HEK293T (cell line): ENCODE results near the gene TTR.
A peak's percentile ranks its signal among the peaks of the same experiment; 100 is the strongest.

Experiments used
- CTCF ChIA-PET: fragments of 350-600 bp; formaldehyde crosslinking; extraction: SDS; loops from one replicate; lab custom pipeline; 2021; ENCODE audit warnings: antibody characterized with exemption, inconsistent platforms; lab: Yijun Ruan, JAX
- POLR2A ChIA-PET: fragments of 350-600 bp; formaldehyde crosslinking; extraction: SDS; loops from one replicate; lab custom pipeline; 2020; ENCODE audit warnings: antibody characterized with exemption, inconsistent platforms; lab: Yijun Ruan, JAX
- DNase-seq: peaks from one replicate; pipeline ENCODE4 v3.0.0; 2012; ENCODE audit warnings: mixed read lengths; ENCODE audit errors: extremely low spot score
- ARNT ChIP-seq: fragments of 450-650 bp; IDR thresholded peaks from 2 replicates; pipeline ENCODE4 v1.6.1; 2017; ENCODE audit warnings: mild to moderate bottlenecking
- BHLHE40 ChIP-seq: fragments of 450-650 bp; IDR thresholded peaks from 2 replicates; pipeline ENCODE4 v1.6.1; 2016; ENCODE audit warnings: mild to moderate bottlenecking, moderate library complexity, borderline replicate concordance
- CTBP1 ChIP-seq: fragments of 450-650 bp; IDR thresholded peaks from 2 replicates; pipeline ENCODE4 v1.6.1; 2016; ENCODE audit warnings: borderline replicate concordance
- ELF4 ChIP-seq: fragments of 450-650 bp; IDR thresholded peaks from 2 replicates; pipeline ENCODE4 v1.6.1; 2017; ENCODE audit warnings: antibody characterized with exemption
- FOXA1 ChIP-seq: fragments of 450-650 bp; IDR thresholded peaks from 2 replicates; pipeline ENCODE4 v1.6.1; 2016; ENCODE audit warnings: mild to moderate bottlenecking
- FOXK2 ChIP-seq: fragments of 450-650 bp; IDR thresholded peaks from 2 replicates; pipeline ENCODE4 v1.6.1; 2016; ENCODE audit warnings: mild to moderate bottlenecking
- FOXM1 ChIP-seq: fragments of 450-650 bp; IDR thresholded peaks from 2 replicates; pipeline ENCODE4 v1.6.1; 2017; ENCODE audit warnings: mild to moderate bottlenecking, borderline replicate concordance
- HDGF ChIP-seq: fragments of 450-650 bp; IDR thresholded peaks from 2 replicates; pipeline ENCODE4 v1.6.1; 2017; ENCODE audit warnings: antibody characterized with exemption, borderline replicate concordance
- L3MBTL2 ChIP-seq: fragments of 450-650 bp; conservative IDR thresholded peaks from 2 replicates; pipeline ENCODE4 v1.6.1; 2016; ENCODE audit warnings: mild to moderate bottlenecking
- LEF1 ChIP-seq: fragments of 450-650 bp; IDR thresholded peaks from 2 replicates; pipeline ENCODE4 v1.6.1; 2017; ENCODE audit warnings: mild to moderate bottlenecking, borderline replicate concordance
- NFRKB ChIP-seq: fragments of 450-650 bp; IDR thresholded peaks from 2 replicates; pipeline ENCODE4 v1.6.1; 2016; ENCODE audit warnings: mild to moderate bottlenecking, moderate library complexity
- SP1 ChIP-seq: fragments of 450-650 bp; IDR thresholded peaks from 2 replicates; pipeline ENCODE4 v1.6.1; 2017
- SUZ12 ChIP-seq: fragments of 450-650 bp; IDR thresholded peaks from 2 replicates; pipeline ENCODE4 v1.6.1; 2016; ENCODE audit warnings: mild to moderate bottlenecking
- TARDBP ChIP-seq: fragments of 450-650 bp; IDR thresholded peaks from 2 replicates; pipeline ENCODE4 v1.6.1; 2016
- ZNF384 ChIP-seq: fragments of 450-650 bp; IDR thresholded peaks from 2 replicates; pipeline ENCODE4 v1.6.1; 2016
- TF ChIP-seq, protein P1 (sequence below): fragments of 450-650 bp; IDR thresholded peaks from 2 replicates; pipeline ENCODE4 v1.6.1; 2016

Gene TTR

GRCh38 chr18:31555971-31556747 lies 35.5 kb upstream of the TTR start:
- TF ChIP-seq FOXM1, result no peak
- TF ChIP-seq LEF1, result no peak
- no peak for TF ChIP-seq SUZ12
- TF ChIP-seq NFRKB, result no peak
- no peak for TF ChIP-seq ELF4
- TF ChIP-seq ZNF384, result peak; percentile 98
- no peak for TF ChIP-seq FOXA1
- no peak for TF ChIP-seq TARDBP
- TF ChIP-seq L3MBTL2, result no peak
- no peak for TF ChIP-seq SP1
- TF ChIP-seq CTBP1, result no peak
- TF ChIP-seq, protein P1, sequence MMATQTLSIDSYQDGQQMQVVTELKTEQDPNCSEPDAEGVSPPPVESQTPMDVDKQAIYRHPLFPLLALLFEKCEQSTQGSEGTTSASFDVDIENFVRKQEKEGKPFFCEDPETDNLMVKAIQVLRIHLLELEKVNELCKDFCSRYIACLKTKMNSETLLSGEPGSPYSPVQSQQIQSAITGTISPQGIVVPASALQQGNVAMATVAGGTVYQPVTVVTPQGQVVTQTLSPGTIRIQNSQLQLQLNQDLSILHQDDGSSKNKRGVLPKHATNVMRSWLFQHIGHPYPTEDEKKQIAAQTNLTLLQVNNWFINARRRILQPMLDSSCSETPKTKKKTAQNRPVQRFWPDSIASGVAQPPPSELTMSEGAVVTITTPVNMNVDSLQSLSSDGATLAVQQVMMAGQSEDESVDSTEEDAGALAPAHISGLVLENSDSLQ, result peak; percentile 69
- no peak for TF ChIP-seq ARNT
- TF ChIP-seq FOXK2, result no peak
- TF ChIP-seq HDGF, result no peak
- no peak for TF ChIP-seq BHLHE40
- ChIA-PET CTCF (interaction anchor here (0.6 to 4.1 kb wide), 11 partner anchors 13 to 849 kb away, joined by 3 to 27 read pairs (median 3); no protein-coding TSS in a partner anchor), POLR2A (no interaction called here)
- peak; percentile 73 for DNase-seq

- CTCF ChIA-PET, result interaction anchor here (1.1 to 4.1 kb wide), 2 partner anchors 146 to 166 kb away, joined by 3 to 27 read pairs; no protein-coding TSS in a partner anchor
- TF ChIP-seq SUZ12, result no peak
- TF ChIP-seq ELF4, result no peak
- no peak for TF ChIP-seq SP1
- TF ChIP-seq TARDBP, result no peak
- TF ChIP-seq FOXA1, result no peak
- POLR2A ChIA-PET, result no interaction called here
- no peak for DNase-seq
Observed at GRCh38 chr18:31557446-31557845, 34.2 kb upstream of the TTR start.

- POLR2A ChIA-PET, result no interaction called here
- CTCF ChIA-PET, result interaction anchor here (0.6 to 0.9 kb wide), 2 partner anchors 134 to 167 kb away, joined by 4 to 5 read pairs; no protein-coding TSS in a partner anchor
- DNase-seq, result no peak
- TF ChIP-seq ELF4 (no peak), SP1 (no peak), SUZ12 (no peak), CTBP1 (no peak), L3MBTL2 (no peak), BHLHE40 (no peak), FOXM1 (no peak), HDGF (no peak), LEF1 (no peak), FOXA1 (no peak), ZNF384 (no peak), TARDBP (no peak), NFRKB (no peak), ARNT (no peak)
- TF ChIP-seq, protein P1, result no peak
Observed at GRCh38 chr18:31558567-31558966, 33.1 kb upstream of the TTR start.

DNA sequence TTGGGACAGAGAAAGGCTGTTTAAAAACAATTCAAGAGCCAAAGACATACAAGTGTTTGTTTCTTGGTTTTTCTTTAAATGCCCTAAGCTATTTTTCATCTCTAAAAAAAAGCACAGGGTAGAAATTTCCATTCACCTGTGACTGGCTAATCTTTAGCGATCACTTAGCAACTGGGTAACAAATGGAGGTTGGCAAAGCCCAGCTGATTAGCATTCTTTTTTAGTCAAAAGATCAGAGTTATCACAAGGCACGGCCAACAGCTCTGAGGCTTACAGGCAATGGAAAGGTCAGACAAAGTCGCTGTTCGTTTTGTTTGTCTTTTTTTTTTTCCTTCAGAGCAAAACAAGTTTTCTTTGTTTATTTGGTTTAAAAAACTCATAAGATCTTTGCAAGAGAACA lies 29.0 kb upstream of the TTR start:
- ChIA-PET CTCF (interaction anchor here (0.6 to 2.4 kb wide), 8 partner anchors 11 to 522 kb away, joined by 3 to 17 read pairs (median 6); no protein-coding TSS in a partner anchor), POLR2A (no interaction called here)
- TF ChIP-seq ARNT, result no peak
- no peak for TF ChIP-seq L3MBTL2
- TF ChIP-seq LEF1, result no peak
- no peak for TF ChIP-seq FOXK2
- TF ChIP-seq CTBP1, result no peak
- TF ChIP-seq HDGF, result no peak
- no peak for TF ChIP-seq SP1
- TF ChIP-seq ELF4, result no peak
- TF ChIP-seq FOXM1, result no peak
- TF ChIP-seq FOXA1, result no peak
- DNase-seq, result no peak

GRCh38 chr18:31563778-31564177 lies 27.9 kb upstream of the TTR start:
- no peak for DNase-seq

GRCh38 chr18:31565345-31565744 lies 26.3 kb upstream of the TTR start:
- TF ChIP-seq ARNT (no peak), NFRKB (no peak), TARDBP (no peak), HDGF (no peak), ELF4 (no peak), ZNF384 (no peak), CTBP1 (no peak), BHLHE40 (no peak)
- TF ChIP-seq, protein P1, result no peak
- ChIA-PET CTCF (interaction anchor here (1.2 kb wide), 1 partner anchor 157 kb away, joined by 3 read pairs; no protein-coding TSS in a partner anchor), POLR2A (interaction anchor here (0.6 kb wide), 1 partner anchor 303 kb away, joined by 3 read pairs; no protein-coding TSS in a partner anchor)
- DNase-seq, result no peak

More at GRCh38 chr18:31563778-31564177, 27.9 kb upstream of the TTR start:
- no peak for TF ChIP-seq FOXK2
- TF ChIP-seq, protein P1, result no peak
- TF ChIP-seq FOXA1, result no peak
- no peak for TF ChIP-seq ZNF384
- POLR2A ChIA-PET, result no interaction called here
- CTCF ChIA-PET, result interaction anchor here (0.6 to 2.4 kb wide), 17 partner anchors 10 to 599 kb away, joined by 3 to 17 read pairs (median 4); partner anchors contain the start of gene B4GALT6
